Endothelial cell of umbilical vein (primary cell): Measurements from ENCODE around the gene ADCYAP1R1. TPM values are rescaled to one million over a fixed set of nuclear protein-coding genes. Genes with fewer than 3 reads are reported as not detected.

ENCODE experiments used
- BruUV-seq: library from RNA; stranded (reverse); fragments of 400-500 nt; replicated peaks from 2 replicates; lab custom pipeline; 2021; lab: Mats Ljungman, UMichigan
- CTCF ChIA-PET: fragments of 300-600, 350-600 bp; sonication (Branson Sonifier 250); formaldehyde crosslinking; loops from one replicate; lab custom pipeline; 2021; ENCODE audit warnings: antibody characterized with exemption, inconsistent platforms; lab: Charles Lee
- POLR2A ChIA-PET: fragments of 300-600, 350-600 bp; sonication (Branson Sonifier 250); formaldehyde crosslinking; loops from one replicate; lab custom pipeline; 2021; ENCODE audit warnings: antibody characterized with exemption, inconsistent platforms; lab: Charles Lee
- DNase-seq: peaks from one replicate; pipeline ENCODE4 v3.0.0-alpha.2; 2011; ENCODE audit warnings: low read depth, low spot score
- FAIRE-seq: peaks from 2 replicates; lab custom pipeline; 2011; peaks lifted over from hg19 to GRCh38; lab: Jason Lieb, UNC
- H2AFZ ChIP-seq: 2 replicates; pipeline ENCODE4 v1.6.0; 2012; ENCODE audit warnings: low read depth, low read length, control low read depth, inconsistent platforms
- H3K27ac ChIP-seq: 2 replicates; pipeline ENCODE4 v1.5.1; 2011; ENCODE audit warnings: low read depth, mild to moderate bottlenecking, control low read depth, low read length, moderate library complexity; ENCODE audit not compliant: insufficient read depth
- H3K27me3 ChIP-seq, 2 experiments: 2 replicates each; pipeline versions ENCODE4 v1.6.0 to v1.6.1; 2011; ENCODE audit warnings: low read length in 2 of 2, mixed read lengths in 1 of 2; ENCODE audit not compliant: control insufficient read depth in 2 of 2, insufficient read depth in 2 of 2
- H3K36me3 ChIP-seq, 2 experiments: 2 replicates in 1 of 2; 3 replicates in 1 of 2; pipeline ENCODE4 v1.5.1; 2011; ENCODE audit warnings: low read length in 2 of 2, mild to moderate bottlenecking in 1 of 2, moderate library complexity in 1 of 2; ENCODE audit not compliant: control insufficient read depth in 2 of 2, insufficient read depth in 2 of 2; ENCODE audit errors: extremely low read depth in 1 of 2
- H3K4me1 ChIP-seq: 3 replicates; pipeline ENCODE4 v1.5.1; 2011; ENCODE audit warnings: mild to moderate bottlenecking, low read length; ENCODE audit not compliant: control insufficient read depth, insufficient read depth; ENCODE audit errors: extremely low read depth
- H3K4me2 ChIP-seq: 2 replicates; pipeline ENCODE4 v1.6.1; 2011; ENCODE audit warnings: low read length, control low read depth, mixed read lengths; ENCODE audit not compliant: insufficient read depth
- H3K4me3 ChIP-seq, 3 experiments: fragments of 200-600 bp in 1 of 3; sonication (generic), shearing (Covaris generic) in 1 of 3; replicated peaks in 1 of 3; 2 replicates each; pipeline ENCODE4 v1.5.1; 2011 to 2016; ENCODE audit warnings: control low read depth in 3 of 3, low read length in 3 of 3, mild to moderate bottlenecking in 2 of 3, inconsistent platforms in 1 of 3, low read depth in 1 of 3, moderate library complexity in 1 of 3; ENCODE audit not compliant: insufficient read depth in 1 of 3
- H3K79me2 ChIP-seq: 2 replicates; pipeline ENCODE4 v1.6.0; 2012; ENCODE audit warnings: low read length, inconsistent platforms; ENCODE audit not compliant: control insufficient read depth, insufficient read depth
- H3K9ac ChIP-seq: replicated peaks from 2 replicates; pipeline ENCODE3; 2011; ENCODE audit warnings: low read length, control low read depth; ENCODE audit not compliant: insufficient read depth; ENCODE audit errors: extremely low read depth
- H3K9me1 ChIP-seq: replicated peaks from 3 replicates; pipeline ENCODE4 v1.6.0; 2011; ENCODE audit warnings: mild to moderate bottlenecking, low read length; ENCODE audit not compliant: control insufficient read depth, insufficient read depth; ENCODE audit errors: extremely low read depth
- H3K9me3 ChIP-seq: replicated peaks from 2 replicates; pipeline ENCODE4 v1.5.1; 2012; ENCODE audit warnings: low read length, inconsistent platforms; ENCODE audit not compliant: control insufficient read depth, insufficient read depth
- H4K20me1 ChIP-seq: replicated peaks from 2 replicates; pipeline ENCODE3; 2011; ENCODE audit warnings: mild to moderate bottlenecking, low read length; ENCODE audit not compliant: control insufficient read depth, insufficient read depth; ENCODE audit errors: extremely low read depth
- EZH2 ChIP-seq: IDR thresholded peaks from 2 replicates; pipeline ENCODE4 v1.6.1; 2012; ENCODE audit warnings: borderline replicate concordance, low read depth, mild to moderate bottlenecking, moderate library complexity, low read length, inconsistent platforms; ENCODE audit not compliant: severe bottlenecking
- FOS ChIP-seq: IDR thresholded peaks from 2 replicates; pipeline ENCODE4 v1.6.1; 2011; ENCODE audit warnings: mild to moderate bottlenecking, low read length, moderate library complexity, borderline replicate concordance; ENCODE audit not compliant: insufficient read depth
- GATA2 ChIP-seq: IDR thresholded peaks from 2 replicates; pipeline ENCODE4 v1.7.0; 2011; ENCODE audit warnings: low read depth, mild to moderate bottlenecking, moderate library complexity, mixed read lengths, low read length; ENCODE audit not compliant: insufficient read length, insufficient read depth
- JUN ChIP-seq: IDR thresholded peaks from 2 replicates; pipeline ENCODE4 v1.6.1; 2011; ENCODE audit warnings: borderline replicate concordance, low read depth; ENCODE audit not compliant: insufficient read length, insufficient read depth
- MYC ChIP-seq: IDR thresholded peaks from one replicate; pipeline ENCODE4 v1.6.1; 2011; ENCODE audit warnings: mild to moderate bottlenecking, low read depth, low read length
- POLR2A ChIP-seq: IDR thresholded peaks from 2 replicates; pipeline ENCODE4 v1.6.1; 2012; ENCODE audit warnings: low read depth, mild to moderate bottlenecking, control low read depth, low read length
- POLR2AphosphoS5 ChIP-seq: IDR thresholded peaks from 2 replicates; pipeline ENCODE4 v1.6.1; 2012; ENCODE audit warnings: low read depth, mild to moderate bottlenecking, control low read depth, low read length, moderate library complexity; ENCODE audit not compliant: insufficient read depth
- dilution Hi-C: fragments of 300-500 bp; cut with MboI; formaldehyde crosslinking; loops from one replicate; pipeline ENCODE4 v1.15.0; 2019; ENCODE audit warnings: low sequenced_read_pairs; ENCODE audit not compliant: extremely low pct_ligation_motif_present
- intact Hi-C: fragments of 100-400 bp; cut with micrococcal nuclease; formaldehyde crosslinking; loops from one replicate; pipeline ENCODE4 v1.10.0; 2022
- polyA plus RNA-seq, 4 experiments: library from polyadenylated mRNA; depleted of rRNA in 3 of 4; stranded (reverse) in 3 of 4; unstranded in 1 of 4; fragments of >200 nt; gene quantifications; 2 replicates each; pipeline versions ENCODE4 v1.2.1 to v1.2.3, GENCODE V29; 2011 to 2012; ENCODE audit warnings: missing spikeins in 1 of 4
- total RNA-seq: library from RNA; stranded (reverse); gene quantifications from 2 replicates; pipeline ENCODE4 v1.2.3, GENCODE V29; 2021
- TF ChIP-seq, protein P1 (sequence below), 2 donors: IDR thresholded peaks; 1 replicate in 1 of 2; 2 replicates in 1 of 2; pipeline ENCODE4 v1.5.1; 2011; ENCODE audit warnings: low read length in 2 of 2, mild to moderate bottlenecking in 2 of 2, moderate library complexity in 2 of 2, control low read depth in 1 of 2, inconsistent platforms in 1 of 2, low read depth in 1 of 2; ENCODE audit not compliant: insufficient read depth in 1 of 2; ENCODE audit errors: extremely low read depth in 1 of 2
- TF ChIP-seq, protein P2 (sequence below): IDR thresholded peaks from 2 replicates; pipeline ENCODE4 v1.6.1; 2011; ENCODE audit not compliant: insufficient read depth, insufficient read length

ADCYAP1R1 gene
- total and polyA plus RNA-seq, 2 donors (not counting 3 experiments of a cell fraction or from before 2014, with no cell fraction given), result 0.04 TPM; not detected in 1

DNA sequence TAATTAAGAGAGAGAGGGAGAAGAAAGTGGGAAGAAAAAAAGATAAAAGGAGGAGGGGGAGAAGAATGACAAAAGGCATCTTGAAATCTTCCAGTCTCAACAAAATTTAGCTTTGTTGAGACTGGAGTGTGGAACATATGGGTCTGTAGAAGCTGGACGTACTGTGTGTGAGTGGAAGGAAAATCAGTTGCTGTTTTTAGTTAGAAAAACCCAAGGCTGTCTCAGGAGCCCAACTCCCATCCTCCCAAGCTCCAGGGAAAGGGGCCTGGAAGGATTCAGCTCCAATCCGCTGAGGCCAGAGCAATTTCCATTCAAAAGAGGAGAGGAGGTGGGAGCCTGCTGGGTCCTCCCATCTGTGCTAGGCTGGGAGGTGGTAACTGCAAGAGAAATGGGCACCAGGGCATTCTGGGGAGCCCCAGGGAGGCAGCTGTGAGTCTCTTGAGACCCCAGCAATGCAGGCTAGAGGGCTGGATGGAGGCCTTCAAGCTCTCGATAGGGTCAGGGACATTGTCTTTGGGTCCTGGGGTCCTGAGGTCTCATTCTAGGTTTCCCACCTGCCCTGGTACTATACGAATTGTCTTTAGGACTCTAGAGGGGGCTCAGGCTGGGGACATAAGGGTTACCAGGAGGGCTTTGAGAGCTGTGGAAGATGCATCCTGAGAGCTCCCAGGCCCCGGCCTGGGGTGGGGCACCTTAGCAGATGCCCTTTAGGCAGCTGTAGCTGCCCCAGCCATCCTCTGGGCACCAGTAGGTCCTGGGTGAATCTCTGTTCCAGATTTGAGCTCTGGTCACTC is 21.4 kb downstream of the ADCYAP1R1 start:
- Histone ChIP-seq H2AFZ (peak overlapping the region; percentile 20), H3K79me2 (no peaks in the 10 kb centered on the region), H3K36me3 (no peaks in the 10 kb centered on the region), H3K9me3 (no peaks in the 10 kb centered on the region), H3K27ac (no peak overlapping the region), H3K9me1 (no peaks in the 10 kb centered on the region), H3K4me2 (no peak overlapping the region), H4K20me1 (no peaks in the 10 kb centered on the region), H3K9ac (no peak overlapping the region), H3K4me1 (peaks cover 12% of the 10 kb centered on the region), H3K4me3 (no peak overlapping the region), H3K27me3 (no peaks in the 10 kb centered on the region)
- FAIRE-seq (no peak), DNase-seq (no peak)
- intact Hi-C loops (no loop called here), dilution Hi-C loops (no loop called here)
- TF ChIP-seq POLR2AphosphoS5 (no peak), MYC (no peak), EZH2 (no peak), GATA2 (no peak), FOS (no peak), JUN (no peak), POLR2A (no peak)
- TF ChIP-seq, protein P1, sequence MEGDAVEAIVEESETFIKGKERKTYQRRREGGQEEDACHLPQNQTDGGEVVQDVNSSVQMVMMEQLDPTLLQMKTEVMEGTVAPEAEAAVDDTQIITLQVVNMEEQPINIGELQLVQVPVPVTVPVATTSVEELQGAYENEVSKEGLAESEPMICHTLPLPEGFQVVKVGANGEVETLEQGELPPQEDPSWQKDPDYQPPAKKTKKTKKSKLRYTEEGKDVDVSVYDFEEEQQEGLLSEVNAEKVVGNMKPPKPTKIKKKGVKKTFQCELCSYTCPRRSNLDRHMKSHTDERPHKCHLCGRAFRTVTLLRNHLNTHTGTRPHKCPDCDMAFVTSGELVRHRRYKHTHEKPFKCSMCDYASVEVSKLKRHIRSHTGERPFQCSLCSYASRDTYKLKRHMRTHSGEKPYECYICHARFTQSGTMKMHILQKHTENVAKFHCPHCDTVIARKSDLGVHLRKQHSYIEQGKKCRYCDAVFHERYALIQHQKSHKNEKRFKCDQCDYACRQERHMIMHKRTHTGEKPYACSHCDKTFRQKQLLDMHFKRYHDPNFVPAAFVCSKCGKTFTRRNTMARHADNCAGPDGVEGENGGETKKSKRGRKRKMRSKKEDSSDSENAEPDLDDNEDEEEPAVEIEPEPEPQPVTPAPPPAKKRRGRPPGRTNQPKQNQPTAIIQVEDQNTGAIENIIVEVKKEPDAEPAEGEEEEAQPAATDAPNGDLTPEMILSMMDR (IDR thresholded peaks at IDR 0.05; ENCODE audit: extremely low read depth in 1 of 2, insufficient read depth in 1 of 2, low read depth in 1 of 2, low read length in 2 of 2), result no peak
- TF ChIP-seq, protein P2, sequence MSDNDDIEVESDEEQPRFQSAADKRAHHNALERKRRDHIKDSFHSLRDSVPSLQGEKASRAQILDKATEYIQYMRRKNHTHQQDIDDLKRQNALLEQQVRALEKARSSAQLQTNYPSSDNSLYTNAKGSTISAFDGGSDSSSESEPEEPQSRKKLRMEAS, result no peak
- ChIA-PET CTCF (interaction anchor here (1.2 to 1.9 kb wide), 5 partner anchors 49 to 1137 kb away, joined by 3 to 11 read pairs (median 3); no protein-coding TSS in a partner anchor), POLR2A (no interaction called here)
- no TSS peak for BruUV-seq
